Type B pancreatic cell (in vitro differentiated cells): ENCODE results near the gene CD63. TPM values are rescaled to one million over a fixed set of nuclear protein-coding genes. Genes with fewer than 3 reads are reported as not detected.

Experiments
- DNase-seq: peaks from one replicate; pipeline ENCODE4 v3.0.0; 2021; ENCODE audit warnings: mixed read lengths; ENCODE audit not compliant: unreplicated experiment; ENCODE audit errors: extremely low spot score
- H3K27ac Mint-ChIP-seq: 2 replicates; pipeline ENCODE4 v1.8.0; 2021; ENCODE audit warnings: mild to moderate bottlenecking, mixed read lengths
- H3K27me3 Mint-ChIP-seq: 2 replicates; pipeline ENCODE4 v1.8.0; 2021; ENCODE audit warnings: mixed read lengths
- H3K36me3 Mint-ChIP-seq: 2 replicates; pipeline ENCODE4 v1.8.0; 2021; ENCODE audit warnings: mixed read lengths
- H3K4me1 Mint-ChIP-seq: one replicate; pipeline ENCODE4 v1.8.0; 2021; ENCODE audit warnings: mixed read lengths; ENCODE audit not compliant: unreplicated experiment
- H3K4me3 Mint-ChIP-seq: 2 replicates; pipeline ENCODE4 v1.8.0; 2021; ENCODE audit warnings: mild to moderate bottlenecking, mixed read lengths
- H3K9me3 Mint-ChIP-seq: 2 replicates; pipeline ENCODE4 v1.8.0; 2021; ENCODE audit warnings: mixed read lengths
- CTCF ChIP-seq: fragments of 200-600 bp; sonication (generic); conservative IDR thresholded peaks from 2 replicates; pipeline ENCODE4 v1.5.0; 2021; ENCODE audit warnings: antibody characterized with exemption, mild to moderate bottlenecking
- total RNA-seq: library from RNA; stranded (reverse); gene quantifications from 2 replicates; pipeline ENCODE4 v1.2.1, GENCODE V29; 2021; ENCODE audit warnings: low replicate concordance

The CD63 gene
- total RNA-seq, 1 donor from 2014 or later = 525 TPM

GRCh38 chr12:55713721-55714120, 15.1 kb downstream of the CD63 start:
- no peak for TF ChIP-seq CTCF
- Mint-ChIP-seq H3K4me3 (peak overlapping the region; percentile 32), H3K9me3 (no peaks in the 10 kb centered on the region), H3K27me3 (peaks cover 56% of the 10 kb centered on the region), H3K4me1 (peaks cover 31% of the 10 kb centered on the region), H3K36me3 (no peaks in the 10 kb centered on the region), H3K27ac (no peak overlapping the region)
- no peak for DNase-seq

- TF ChIP-seq CTCF = no peak
- H3K4me3 Mint-ChIP-seq = no peak overlapping the region
- no peak for DNase-seq
- peaks cover 30% of the 10 kb centered on the region for H3K4me1 Mint-ChIP-seq
- H3K9me3 Mint-ChIP-seq = no peaks in the 10 kb centered on the region
- H3K27ac Mint-ChIP-seq = no peak overlapping the region
- peaks cover 65% of the 10 kb centered on the region for H3K27me3 Mint-ChIP-seq
- no peaks in the 10 kb centered on the region for H3K36me3 Mint-ChIP-seq
Observed at GRCh38 chr12:55712700-55713415, 16.0 kb downstream of the CD63 start.

- H3K27me3 Mint-ChIP-seq = peaks cover 71% of the 10 kb centered on the region
- DNase-seq = no peak
- peaks cover 25% of the 10 kb centered on the region for H3K4me1 Mint-ChIP-seq
- H3K4me3 Mint-ChIP-seq = no peak overlapping the region
- no peaks in the 10 kb centered on the region for H3K9me3 Mint-ChIP-seq
- no peak overlapping the region for H3K27ac Mint-ChIP-seq
- no peak for TF ChIP-seq CTCF
- H3K36me3 Mint-ChIP-seq = no peaks in the 10 kb centered on the region
Observed at GRCh38 chr12:55711786-55712553, 16.8 kb downstream of the CD63 start.

- Mint-ChIP-seq H3K27me3 (peaks cover 87% of the 10 kb centered on the region), H3K36me3 (no peaks in the 10 kb centered on the region), H3K27ac (no peak overlapping the region), H3K9me3 (no peaks in the 10 kb centered on the region), H3K4me1 (peaks cover 20% of the 10 kb centered on the region), H3K4me3 (peak overlapping the region; percentile 88)
- DNase-seq = no peak
- no peak for TF ChIP-seq CTCF
Observed at GRCh38 chr12:55708695-55709233, 20.0 kb downstream of the CD63 start.

- Mint-ChIP-seq H3K36me3 (no peaks in the 10 kb centered on the region), H3K4me1 (peaks cover 20% of the 10 kb centered on the region), H3K4me3 (peak within 1 kb of the TSS; percentile 88), H3K9me3 (no peaks in the 10 kb centered on the region), H3K27me3 (peaks cover 84% of the 10 kb centered on the region), H3K27ac (peak within 1 kb of the TSS; percentile 33)
- no peak for TF ChIP-seq CTCF
- DNase-seq = peak; percentile 80
Observed at GRCh38 chr12:55707841-55708694, 20.7 kb downstream of the CD63 start, which contains the start of gene ITGA7. ITGA7 (minus strand) TSS chr12:55707904; CDS start chr12:55707682, 222 bp downstream.
